Stimulated activated CD4-positive, alpha-beta T cell treated with anti-CD3 and anti-CD28 coated beads, TNF-alpha, amount 100 ng/mL, for 24 hours (primary cell): Measurements from ENCODE around the gene LCK.
A peak's percentile ranks its signal among the peaks of the same experiment; 100 is the strongest.
"Not testable (repeated sequence)": the region's sequence is repeated elsewhere in the genome, so short reads cannot be mapped to it uniquely, and the experiment has no call there.

Source experiments
- DNase-seq, 3 experiments: peaks; one replicate each; pipeline ENCODE4 v3.0.0-alpha.2; 2020; ENCODE audit warnings: low read depth in 3 of 3

Gene LCK

GRCh38 chr1:32239790-32240139, 11.3 kb upstream of the LCK start:
- no peak for DNase-seq

GRCh38 chr1:32240140-32240951, 10.7 kb upstream of the LCK start:
- DNase-seq, result no peak

GRCh38 chr1:32241001-32241763, 9.9 kb upstream of the LCK start:
- DNase-seq, result no peak

- DNase-seq, result no peak
Observed at GRCh38 chr1:32242341-32242851, 8.7 kb upstream of the LCK start.

GRCh38 chr1:32246888-32247273, 4.2 kb upstream of the LCK start, which contains the start of gene FAM167B:
FAM167B (plus strand) TSS chr1:32247222; CDS start chr1:32247422, 200 bp downstream.
- DNase-seq, result no peak

- no peak for DNase-seq
Observed at GRCh38 chr1:32247452-32247851, 3.6 kb upstream of the LCK start.

GRCh38 chr1:32247983-32248889, 2.8 kb upstream of the LCK start:
- DNase-seq, result peak; percentile 63 to 86 (median 64)

- peak; percentile 54 to 79 (median 60) for DNase-seq
Observed at GRCh38 chr1:32249831-32250525, 1.1 kb upstream of the LCK start.

GRCh38 chr1:32255072-32256071, 4.3 kb downstream of the LCK start:
- no peak for DNase-seq

- no peak for DNase-seq
Observed at GRCh38 chr1:32256473-32257226, 5.6 kb downstream of the LCK start.

- DNase-seq, result no peak
Observed at GRCh38 chr1:32257227-32257508, 6.1 kb downstream of the LCK start.

GRCh38 chr1:32263236-32263593, 12.2 kb downstream of the LCK start:
- not testable (repeated sequence) for DNase-seq

- no peak for DNase-seq
Observed at GRCh38 chr1:32263744-32264143, 12.7 kb downstream of the LCK start.

GRCh38 chr1:32265846-32266245, 14.8 kb downstream of the LCK start:
- no peak for DNase-seq

GRCh38 chr1:32266921-32267591, 16.0 kb downstream of the LCK start:
- no peak for DNase-seq

- no peak for DNase-seq
Observed at GRCh38 chr1:32269744-32270143, 18.7 kb downstream of the LCK start.

GRCh38 chr1:32272557-32273390, 21.7 kb downstream of the LCK start:
- DNase-seq, result no peak
